Measurements from ENCODE around the gene SEMA3G.

The SEMA3G gene

GRCh38 chr3:52444860-52445793, at the start of gene SEMA3G:
TSS of gene SEMA3G (minus strand) at chr3:52445103. CDS start at chr3:52445027, 76 bp downstream.
- DNase-seq: peak; percentile 92

- peak; percentile 37 for DNase-seq
These were observed 49.5 kb upstream of the SEMA3G start for GRCh38 chr3:52494445-52494844.

- no peak for DNase-seq
These were observed 48.5 kb upstream of the SEMA3G start for GRCh38 chr3:52493232-52494017.

GRCh38 chr3:52492059-52492458, 47.2 kb upstream of the SEMA3G start:
- no peak for DNase-seq

- DNase-seq: no peak
These were observed 46.1 kb upstream of the SEMA3G start for GRCh38 chr3:52490939-52491526.

- DNase-seq: no peak
These were observed 45.4 kb upstream of the SEMA3G start for GRCh38 chr3:52490035-52490938.

GRCh38 chr3:52489453-52489852, 44.5 kb upstream of the SEMA3G start:
- DNase-seq: no peak

GRCh38 chr3:52488746-52489145, 43.8 kb upstream of the SEMA3G start:
- DNase-seq: no peak

- DNase-seq: no peak
These were observed 43.1 kb upstream of the SEMA3G start for GRCh38 chr3:52487788-52488691.

- no peak for DNase-seq
These were observed 42.3 kb upstream of the SEMA3G start for GRCh38 chr3:52487050-52487787.

GRCh38 chr3:52484680-52485461, 40.0 kb upstream of the SEMA3G start:
- no peak for DNase-seq

GRCh38 chr3:52483577-52484381, 38.9 kb upstream of the SEMA3G start:
- DNase-seq: no peak

- DNase-seq: no peak
These were observed 38.2 kb upstream of the SEMA3G start for GRCh38 chr3:52483081-52483480.

- no peak for DNase-seq
These were observed 37.1 kb upstream of the SEMA3G start for GRCh38 chr3:52481819-52482521.

- DNase-seq: no peak
These were observed 36.1 kb upstream of the SEMA3G start for GRCh38 chr3:52480768-52481715.

- DNase-seq: no peak
These were observed 35.1 kb upstream of the SEMA3G start for GRCh38 chr3:52479877-52480575.
